ENCODE data around the gene NLRC5.
A peak's percentile ranks its signal among the peaks of the same experiment; 100 is the strongest.
"Not testable (repeated sequence)": the region's sequence is repeated elsewhere in the genome, so short reads cannot be mapped to it uniquely, and the experiment has no call there.

NLRC5 gene

GRCh38 chr16:57042157-57043111 is 53.1 kb downstream of the NLRC5 start:
- DNase-seq (ENCODE audit: insufficient read length, low spot score) (no peak), FAIRE-seq (no peak)

GRCh38 chr16:57043248-57043647 is 53.9 kb downstream of the NLRC5 start:
- FAIRE-seq, result no peak
- no peak for DNase-seq (ENCODE audit: insufficient read length, low spot score)

- FAIRE-seq, result no peak
- no peak for DNase-seq (ENCODE audit: insufficient read length, low spot score)
Observed at GRCh38 chr16:57044931-57045693, 55.8 kb downstream of the NLRC5 start.

- FAIRE-seq (peak; percentile 90), DNase-seq (ENCODE audit: insufficient read length, low spot score) (peak; percentile 77)
Observed at GRCh38 chr16:57045694-57046381, 56.5 kb downstream of the NLRC5 start.

- FAIRE-seq (no peak), DNase-seq (ENCODE audit: insufficient read length, low spot score) (no peak)
Observed at GRCh38 chr16:57048095-57048494, 58.7 kb downstream of the NLRC5 start.

GRCh38 chr16:57049678-57050077 is 60.3 kb downstream of the NLRC5 start:
- FAIRE-seq (no peak), DNase-seq (ENCODE audit: insufficient read length, low spot score) (no peak)

- DNase-seq (ENCODE audit: insufficient read length, low spot score), result no peak
- FAIRE-seq, result no peak
Observed at GRCh38 chr16:57051696-57052228, 62.4 kb downstream of the NLRC5 start.

- FAIRE-seq (no peak), DNase-seq (ENCODE audit: insufficient read length, low spot score) (no peak)
Observed at GRCh38 chr16:57053206-57053605, 63.8 kb downstream of the NLRC5 start.

GRCh38 chr16:57054338-57054737 is 65.0 kb downstream of the NLRC5 start:
- DNase-seq (ENCODE audit: insufficient read length, low spot score), result no peak
- FAIRE-seq, result no peak

GRCh38 chr16:57054771-57055170 is 65.4 kb downstream of the NLRC5 start:
- FAIRE-seq, result no peak
- no peak for DNase-seq (ENCODE audit: insufficient read length, low spot score)

- DNase-seq (ENCODE audit: insufficient read length, low spot score), result no peak
- FAIRE-seq, result no peak
Observed at GRCh38 chr16:57055671-57056070, 66.3 kb downstream of the NLRC5 start.

- FAIRE-seq, result no peak
Observed at GRCh38 chr16:57058291-57058861, 69.0 kb downstream of the NLRC5 start.

GRCh38 chr16:57060323-57061083 is 71.1 kb downstream of the NLRC5 start:
- DNase-seq (ENCODE audit: insufficient read length, low spot score) (no peak), FAIRE-seq (peak; percentile 99)

More at GRCh38 chr16:57058291-57058861, 69.0 kb downstream of the NLRC5 start:
- DNase-seq (ENCODE audit: insufficient read length, low spot score), result no peak

GRCh38 chr16:57061084-57061905 is 71.9 kb downstream of the NLRC5 start:
- FAIRE-seq, result peak; percentile 94
- peak; percentile 90 for DNase-seq (ENCODE audit: insufficient read length, low spot score)

GRCh38 chr16:57062329-57062728 is 73.0 kb downstream of the NLRC5 start:
- FAIRE-seq (no peak), DNase-seq (ENCODE audit: insufficient read length, low spot score) (no peak)

GRCh38 chr16:57063189-57063588 is 73.8 kb downstream of the NLRC5 start:
- FAIRE-seq; DNase-seq (ENCODE audit: insufficient read length, low spot score): not testable (repeated sequence)

GRCh38 chr16:57064995-57065394 is 75.6 kb downstream of the NLRC5 start:
- FAIRE-seq, result no peak

GRCh38 chr16:57066625-57067024 is 77.3 kb downstream of the NLRC5 start:
- FAIRE-seq, result no peak
- no peak for DNase-seq (ENCODE audit: insufficient read length, low spot score)

More at GRCh38 chr16:57064995-57065394, 75.6 kb downstream of the NLRC5 start:
- DNase-seq (ENCODE audit: insufficient read length, low spot score), result no peak

GRCh38 chr16:57067347-57067746 is 78.0 kb downstream of the NLRC5 start:
- DNase-seq (ENCODE audit: insufficient read length, low spot score), result no peak
- no peak for FAIRE-seq

All from HTR-8/SVneo (cell line).